NCI-H1417 (cell line): ENCODE data around the gene SPAG7.
"Not testable (repeated sequence)": the region's sequence is repeated elsewhere in the genome, so short reads cannot be mapped to it uniquely, and the experiment has no call there.

Source experiments
- DNase-seq, 3 experiments: peaks; one replicate each; lab custom pipeline; 2025; lab: John Stamatoyannopoulos, UW

The SPAG7 gene

GRCh38 chr17:4938069-4938491, 29.5 kb downstream of the SPAG7 start:
- no peak for DNase-seq

DNA sequence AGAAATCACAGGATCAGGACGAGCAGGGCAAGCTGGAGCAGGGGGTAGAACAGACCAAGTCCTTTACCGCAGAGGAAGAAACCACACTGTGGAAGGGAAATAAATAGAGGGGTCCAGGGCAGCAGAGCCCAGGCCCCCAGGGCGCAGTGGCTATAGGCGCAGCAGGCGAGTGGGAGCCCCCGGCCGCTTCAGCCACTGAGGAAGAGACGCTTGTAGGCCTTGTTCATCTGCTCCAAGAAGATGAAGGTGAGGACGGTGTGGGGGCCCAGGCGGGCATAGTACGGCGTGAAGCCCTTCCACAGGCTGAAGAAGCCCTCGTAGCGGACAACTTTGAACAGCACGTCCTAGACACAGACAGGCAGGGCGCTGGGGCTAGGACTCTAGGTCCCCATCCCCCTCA, 30.1 kb downstream of the SPAG7 start:
- DNase-seq = no peak

DNA sequence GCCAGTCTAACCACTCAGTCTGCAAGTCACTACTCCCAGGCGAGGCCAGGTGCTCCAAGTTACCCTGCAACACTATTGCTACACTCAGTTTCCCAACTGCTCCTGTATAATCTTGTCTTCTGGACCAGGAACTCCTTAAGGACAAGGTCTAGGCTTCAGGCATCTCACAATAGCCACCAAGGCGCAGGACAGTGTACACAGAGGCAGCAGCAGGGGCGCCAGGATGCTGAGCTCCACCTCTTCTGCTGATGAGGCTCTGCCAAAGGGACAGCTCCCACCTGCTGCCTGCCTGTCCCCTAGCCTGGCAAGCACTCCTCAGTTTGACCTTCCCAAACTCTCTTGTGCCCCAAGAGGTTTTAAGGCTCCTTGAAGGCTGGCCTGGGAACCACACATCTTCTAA, 31.2 kb downstream of the SPAG7 start:
- DNase-seq = no peak

- no peak for DNase-seq
Measured at GRCh38 chr17:4935650-4936049, 32.0 kb downstream of the SPAG7 start.

- no peak for DNase-seq
Measured at GRCh38 chr17:4934173-4934979, 33.2 kb downstream of the SPAG7 start.

- DNase-seq = no peak
Measured at GRCh38 chr17:4933646-4934045, 34.0 kb downstream of the SPAG7 start.

GRCh38 chr17:4932756-4933155, 34.9 kb downstream of the SPAG7 start:
- no peak for DNase-seq

- no peak for DNase-seq
Measured at GRCh38 chr17:4931963-4932362, 35.7 kb downstream of the SPAG7 start, which contains the start of gene GP1BA. Gene GP1BA, plus strand, starts transcription at chr17:4932277. Its CDS starts 328 bp downstream, at chr17:4932605.

- DNase-seq = no peak
Measured at GRCh38 chr17:4928881-4929280, 38.7 kb downstream of the SPAG7 start.

DNA sequence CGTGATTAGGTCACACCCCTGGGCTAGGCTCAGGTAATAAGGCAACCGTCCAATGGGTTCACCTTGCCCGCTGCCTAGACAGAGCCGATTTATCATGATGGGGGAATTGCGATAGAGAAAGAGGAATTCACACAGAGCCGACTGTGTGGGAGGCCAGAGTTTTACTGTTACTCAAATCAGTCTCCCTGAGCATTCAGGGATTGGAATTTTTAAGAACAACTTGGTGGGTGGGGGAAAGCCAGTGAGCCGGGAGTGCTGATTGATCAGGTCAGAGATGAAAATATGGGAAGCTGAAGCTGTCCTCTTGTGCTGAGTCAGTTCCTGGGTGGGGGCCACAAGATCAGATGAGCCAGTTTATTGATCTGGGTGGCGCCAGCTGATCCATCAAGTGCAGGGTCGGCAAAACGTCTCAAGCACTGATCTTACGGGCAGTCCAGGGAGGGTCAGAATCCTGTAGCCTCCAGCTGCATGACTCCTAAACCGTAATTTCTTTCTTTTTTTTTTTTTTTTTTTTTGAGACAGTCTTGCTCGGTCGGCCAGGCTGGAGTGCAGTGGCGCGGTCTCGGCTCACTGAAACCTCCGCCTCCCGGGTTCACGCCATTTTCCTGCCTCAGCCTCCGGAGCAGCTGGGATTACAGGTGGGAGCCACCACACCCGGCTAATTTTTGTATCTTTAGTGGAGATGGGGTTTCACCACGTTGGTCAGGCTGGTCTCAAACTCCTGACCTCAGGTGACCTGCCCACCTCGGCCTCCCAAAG, 40.9 kb downstream of the SPAG7 start:
- DNase-seq = not testable (repeated sequence)

GRCh38 chr17:4921320-4921719, 46.3 kb downstream of the SPAG7 start:
- no peak for DNase-seq

- DNase-seq = no peak
Measured at GRCh38 chr17:4920351-4921048, 47.1 kb downstream of the SPAG7 start.

DNA sequence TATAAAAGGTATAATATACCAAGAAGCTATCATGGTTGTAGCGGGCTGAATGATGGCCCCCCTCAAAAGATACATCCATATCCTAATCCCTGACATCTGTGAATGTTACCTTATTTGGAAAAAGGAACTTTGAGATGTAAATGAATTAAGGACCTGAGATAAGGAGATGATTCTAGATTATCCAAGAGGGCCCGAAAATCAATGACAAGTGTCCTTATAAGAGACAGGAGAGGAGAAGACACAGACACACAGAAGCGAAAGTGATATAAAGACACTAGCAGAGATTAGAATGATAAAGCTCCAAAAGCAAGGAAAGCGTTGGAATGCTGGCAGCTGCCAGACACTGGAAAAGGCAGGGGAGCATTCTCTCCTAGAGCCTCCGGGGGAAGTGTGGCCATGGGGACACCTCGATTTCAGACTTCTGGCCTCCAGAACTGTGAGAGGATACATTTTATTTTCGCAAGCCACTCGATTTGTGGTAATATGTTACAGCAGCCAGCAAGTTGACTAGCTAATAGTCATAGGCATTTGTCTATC, 48.0 kb downstream of the SPAG7 start:
- DNase-seq = no peak

DNA sequence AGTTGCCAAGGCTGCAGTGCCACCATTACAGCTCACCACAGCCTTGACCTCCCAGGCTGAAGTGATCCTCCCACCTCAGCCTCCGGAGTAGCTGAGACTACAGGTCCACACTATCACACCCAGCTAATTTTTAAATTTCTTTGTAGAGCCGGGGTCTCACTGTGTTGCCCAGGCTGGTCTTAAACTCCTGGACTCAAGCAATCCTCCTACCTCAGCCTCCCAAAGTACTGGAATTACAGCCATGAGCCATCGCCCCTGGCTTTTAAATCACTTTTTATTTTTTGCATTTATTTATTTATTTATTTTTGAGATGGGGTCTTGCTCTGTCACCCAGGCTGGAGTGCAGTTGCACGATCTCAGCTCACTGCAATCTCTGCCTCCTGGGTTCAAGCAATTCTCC, 53.1 kb downstream of the SPAG7 start:
- not testable (repeated sequence) for DNase-seq

- no peak for DNase-seq
Measured at GRCh38 chr17:4913994-4914393, 53.6 kb downstream of the SPAG7 start.
